Muscle layer of colon (tissue), 2 donors: ENCODE results near the gene ABCF2.

Experiments
- H3K27ac ChIP-seq: one replicate; pipeline ENCODE4 v1.7.0; 2013; ENCODE audit warnings: low read depth, mild to moderate bottlenecking, low read length, moderate library complexity
- H3K27me3 ChIP-seq, 2 donors: one replicate each; pipeline ENCODE4 v1.7.0; 2013; ENCODE audit warnings: low read length in 2 of 2, mild to moderate bottlenecking in 2 of 2; ENCODE audit not compliant: insufficient read depth in 2 of 2, control insufficient read depth in 1 of 2
- H3K36me3 ChIP-seq: one replicate; pipeline ENCODE4 v1.7.0; 2013; ENCODE audit warnings: mild to moderate bottlenecking, low read length; ENCODE audit not compliant: insufficient read depth
- H3K4me1 ChIP-seq: one replicate; pipeline ENCODE4 v1.7.0; 2013; ENCODE audit warnings: mild to moderate bottlenecking, low read length; ENCODE audit not compliant: insufficient read depth
- H3K4me3 ChIP-seq, 2 donors: one replicate each; pipeline ENCODE4 v1.7.0; 2013; ENCODE audit warnings: low read length in 2 of 2, low read depth in 1 of 2, mild to moderate bottlenecking in 1 of 2, moderate library complexity in 1 of 2
- H3K9ac ChIP-seq: one replicate; pipeline ENCODE4 v1.7.0; 2013; ENCODE audit warnings: low read length
- H3K9me3 ChIP-seq: one replicate; pipeline ENCODE4 v1.7.0; 2013; ENCODE audit warnings: mild to moderate bottlenecking, low read length
- donor health status: abdominal sarcoma.
- donor health status: Adenocarcinoma of cecum.

Gene ABCF2

GRCh38 chr7:151264615-151265014, 37.6 kb upstream of the ABCF2 start:
- no peaks in the 10 kb centered on the region for H3K36me3 ChIP-seq
- no peaks in the 10 kb centered on the region for H3K9me3 ChIP-seq
- no peak overlapping the region for H3K4me3 ChIP-seq
- H3K27ac ChIP-seq, result no peak overlapping the region
- no peak overlapping the region for H3K9ac ChIP-seq
- H3K4me1 ChIP-seq, result no peaks in the 10 kb centered on the region
- H3K27me3 ChIP-seq, result no peaks in the 10 kb centered on the region

DNA sequence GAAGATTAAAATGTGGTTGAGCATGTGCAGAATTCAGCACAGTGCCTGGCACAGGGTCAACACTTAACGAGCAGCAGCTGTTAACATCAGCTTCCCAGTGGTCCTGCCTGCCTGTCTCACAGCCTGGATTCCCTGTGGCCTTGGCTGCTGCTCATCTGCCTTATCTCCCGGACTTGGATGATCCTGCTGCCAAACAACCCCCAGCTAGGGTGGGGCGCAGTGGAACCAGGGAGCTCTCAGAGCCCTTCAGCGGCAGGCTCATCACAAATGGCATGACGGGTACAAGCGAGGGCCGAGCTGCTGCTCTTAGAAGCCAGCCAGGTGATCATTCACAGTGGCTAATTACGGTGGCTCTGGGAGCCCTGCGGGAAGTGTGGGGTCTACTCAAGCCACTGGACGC, 34.5 kb upstream of the ABCF2 start:
- no peak overlapping the region for H3K4me3 ChIP-seq
- no peak overlapping the region for H3K27ac ChIP-seq
- H3K36me3 ChIP-seq, result no peaks in the 10 kb centered on the region
- H3K4me1 ChIP-seq, result no peaks in the 10 kb centered on the region
- H3K27me3 ChIP-seq, result no peaks in the 10 kb centered on the region
- H3K9me3 ChIP-seq, result no peaks in the 10 kb centered on the region
- no peak overlapping the region for H3K9ac ChIP-seq

DNA sequence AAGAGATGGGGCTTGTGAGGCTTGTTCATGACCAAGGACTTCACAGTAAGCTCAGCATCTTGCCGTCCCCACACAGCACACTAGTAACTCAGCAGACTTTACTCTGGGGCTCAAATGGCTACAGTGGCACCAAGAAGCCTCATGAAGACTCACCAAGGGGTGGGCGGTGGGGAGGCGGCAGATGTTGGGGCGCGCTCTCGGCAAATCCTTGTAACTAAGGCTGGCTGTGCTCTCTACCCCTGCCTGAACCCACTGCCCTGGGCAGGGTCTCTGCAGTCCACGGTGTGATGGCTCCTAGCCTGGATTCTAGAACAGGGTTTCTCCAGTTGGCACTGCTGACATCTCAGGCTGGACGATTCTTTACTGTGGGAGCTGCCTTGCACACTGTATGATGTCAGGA, 33.9 kb upstream of the ABCF2 start:
- no peaks in the 10 kb centered on the region for H3K9me3 ChIP-seq

DNA sequence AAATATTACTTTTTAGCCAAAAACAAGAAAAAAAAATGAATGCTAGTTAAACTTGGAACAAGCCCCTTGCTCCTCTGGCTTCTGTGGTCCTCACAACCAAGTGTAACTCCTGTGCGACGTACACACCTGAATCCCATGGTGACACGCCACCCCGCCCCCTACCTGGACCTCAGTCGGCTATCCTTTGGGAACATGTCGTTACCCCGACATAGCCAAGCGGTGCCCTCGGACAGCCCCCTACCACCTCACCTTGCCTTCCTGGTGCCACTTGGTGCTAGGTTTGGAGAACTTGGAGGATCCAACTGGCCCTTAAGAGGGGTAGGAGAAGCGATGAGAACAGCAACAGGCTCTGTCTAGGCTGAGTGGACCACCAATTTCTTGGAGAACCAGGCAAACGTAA, 33.5 kb upstream of the ABCF2 start:
- Histone ChIP-seq H3K4me1 (no peaks in the 10 kb centered on the region), H3K9me3 (no peaks in the 10 kb centered on the region), H3K36me3 (no peaks in the 10 kb centered on the region), H3K27ac (no peak overlapping the region), H3K27me3 (no peaks in the 10 kb centered on the region), H3K4me3 (no peak overlapping the region), H3K9ac (no peak overlapping the region)

More for the DNA sequence above, 33.9 kb upstream of the ABCF2 start:
- no peaks in the 10 kb centered on the region for H3K36me3 ChIP-seq
- no peak overlapping the region for H3K27ac ChIP-seq
- H3K27me3 ChIP-seq, result no peaks in the 10 kb centered on the region
- H3K4me1 ChIP-seq, result no peaks in the 10 kb centered on the region
- H3K9ac ChIP-seq, result no peak overlapping the region
- no peak overlapping the region for H3K4me3 ChIP-seq

DNA sequence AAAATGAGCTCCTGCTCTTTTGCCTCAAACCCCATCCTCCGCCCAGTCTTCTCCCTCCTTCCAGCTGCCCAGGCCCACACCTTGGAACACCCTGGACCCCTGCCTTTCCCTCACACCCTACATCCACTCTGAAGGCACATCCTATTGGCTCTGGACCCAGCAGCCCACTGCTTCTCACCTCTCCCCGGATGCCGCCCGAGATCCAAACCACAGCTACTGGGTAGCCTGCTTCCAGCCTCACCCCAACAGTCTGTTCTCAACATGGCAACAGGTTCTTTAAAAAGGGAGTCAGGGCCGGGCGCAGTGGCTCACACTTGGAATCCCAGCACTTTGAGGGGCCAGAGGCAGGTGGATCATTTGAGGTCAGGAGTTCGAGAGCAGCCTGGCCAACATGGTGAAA, 31.0 kb upstream of the ABCF2 start:
- Histone ChIP-seq H3K27ac (no peak overlapping the region), H3K36me3 (no peaks in the 10 kb centered on the region)

DNA sequence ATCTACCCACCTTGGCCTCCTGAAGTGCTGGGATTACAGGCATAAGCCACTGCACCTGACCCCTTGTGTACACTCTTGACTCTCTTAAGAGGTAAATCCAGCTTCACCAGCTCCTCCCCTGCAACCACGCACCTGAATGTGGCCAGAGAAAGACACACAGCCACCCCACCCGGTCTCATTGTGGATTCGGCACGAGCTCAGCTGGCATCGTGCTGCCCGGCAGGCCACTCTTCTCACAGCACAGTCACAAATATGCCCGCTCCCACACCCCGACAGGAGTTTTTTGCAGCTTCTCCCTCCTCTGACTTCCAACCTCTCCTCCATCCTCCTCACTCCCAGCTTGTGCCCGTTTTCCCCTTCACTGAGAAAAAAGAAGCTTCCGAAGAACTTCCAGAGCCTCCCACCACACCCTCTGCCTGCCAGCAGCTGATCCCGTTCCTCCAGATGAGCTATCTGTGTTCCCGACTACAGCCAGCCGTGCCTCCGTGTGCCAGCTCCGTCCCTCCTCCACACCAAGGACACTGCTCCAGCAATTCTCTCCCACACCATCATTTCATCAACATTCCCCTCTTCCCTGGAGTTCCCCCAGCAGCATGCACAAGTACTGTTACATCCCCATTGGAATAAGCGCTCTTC, 29.5 kb upstream of the ABCF2 start:
- Histone ChIP-seq H3K9ac (no peak overlapping the region), H3K27ac (no peak overlapping the region), H3K4me3 (no peak overlapping the region), H3K4me1 (peaks cover 12% of the 10 kb centered on the region), H3K27me3 (no peaks in the 10 kb centered on the region), H3K9me3 (no peaks in the 10 kb centered on the region), H3K36me3 (no peaks in the 10 kb centered on the region)

More for the DNA sequence above, 31.0 kb upstream of the ABCF2 start:
- H3K9me3 ChIP-seq, result no peaks in the 10 kb centered on the region
- H3K9ac ChIP-seq, result no peak overlapping the region
- H3K4me3 ChIP-seq, result no peak overlapping the region
- no peaks in the 10 kb centered on the region for H3K27me3 ChIP-seq
- peaks cover 5% of the 10 kb centered on the region for H3K4me1 ChIP-seq

GRCh38 chr7:151255390-151255789, 28.4 kb upstream of the ABCF2 start:
- Histone ChIP-seq H3K27me3 (no peaks in the 10 kb centered on the region), H3K9me3 (no peaks in the 10 kb centered on the region), H3K27ac (no peak overlapping the region), H3K9ac (no peak overlapping the region), H3K4me1 (peaks cover 22% of the 10 kb centered on the region), H3K4me3 (no peak overlapping the region), H3K36me3 (no peaks in the 10 kb centered on the region)

GRCh38 chr7:151254851-151255250, 27.8 kb upstream of the ABCF2 start:
- Histone ChIP-seq H3K9ac (no peak overlapping the region), H3K9me3 (no peaks in the 10 kb centered on the region), H3K36me3 (no peaks in the 10 kb centered on the region), H3K27ac (no peak overlapping the region), H3K4me1 (peaks cover 27% of the 10 kb centered on the region), H3K4me3 (no peak overlapping the region), H3K27me3 (no peaks in the 10 kb centered on the region)

DNA sequence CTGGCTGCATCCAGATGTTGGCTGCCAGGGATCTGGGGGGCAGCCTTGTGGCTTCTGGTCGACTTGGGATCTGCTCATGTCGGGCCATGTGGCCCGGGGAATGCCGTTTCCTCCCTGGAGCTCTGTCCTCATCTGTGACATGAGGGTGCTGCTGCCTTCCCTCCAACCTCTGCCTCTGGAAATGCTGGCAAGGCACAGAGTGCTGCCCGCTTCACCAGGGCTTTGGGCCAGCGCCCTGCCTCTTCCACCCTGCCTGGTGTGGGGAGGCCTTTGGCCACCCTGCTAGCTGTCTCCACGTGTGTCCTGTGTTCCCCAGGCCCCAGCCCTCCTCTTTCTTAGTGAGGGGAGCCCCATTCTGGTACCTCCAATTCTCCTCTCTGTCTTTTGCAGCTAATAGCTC, 27.3 kb upstream of the ABCF2 start:
- Histone ChIP-seq H3K4me3 (no peak overlapping the region), H3K27ac (peak overlapping the region; percentile 75), H3K9me3 (no peaks in the 10 kb centered on the region), H3K9ac (no peak overlapping the region), H3K27me3 (no peaks in the 10 kb centered on the region), H3K4me1 (peaks cover 32% of the 10 kb centered on the region), H3K36me3 (no peaks in the 10 kb centered on the region)

DNA sequence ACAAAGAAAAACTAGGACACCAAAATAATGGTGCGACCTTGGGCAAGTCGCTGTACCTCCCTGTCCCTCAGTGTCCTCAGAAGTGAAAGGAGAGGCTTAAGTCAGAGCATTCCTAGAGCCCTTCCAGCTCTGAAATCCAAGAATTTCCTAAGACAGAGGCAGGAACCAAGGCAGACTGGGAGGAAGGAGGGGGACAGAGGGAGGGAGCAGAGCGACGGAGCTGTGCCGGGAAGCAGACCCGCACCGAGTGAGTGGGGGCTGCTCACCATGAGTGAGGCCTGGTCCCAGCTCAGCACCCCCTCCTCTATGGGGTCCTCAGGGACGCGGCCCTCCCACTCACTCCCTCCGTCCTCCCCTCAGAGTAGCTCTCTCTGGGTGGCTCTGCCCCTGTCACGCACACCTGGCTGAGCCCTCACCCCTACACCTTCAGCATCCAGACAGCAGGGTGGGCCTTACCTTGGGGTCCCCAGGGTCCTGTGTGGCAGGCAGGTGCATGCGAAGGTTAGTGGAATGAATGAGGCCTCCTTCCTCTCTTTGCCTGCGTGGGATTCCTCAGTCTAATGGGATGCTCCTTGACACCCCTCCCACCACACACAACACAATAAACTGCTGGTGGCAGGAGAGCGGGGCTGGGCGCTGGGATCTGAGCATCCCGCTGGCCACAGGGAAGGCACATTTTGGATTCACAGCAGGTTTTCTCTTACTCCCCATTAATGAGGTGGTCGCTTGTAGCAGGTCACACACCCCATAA, 26.1 kb upstream of the ABCF2 start:
- peak overlapping the region in 1 of 2 donors; percentile 81 for H3K4me3 ChIP-seq
- no peaks in the 10 kb centered on the region for H3K9me3 ChIP-seq
- peak overlapping the region; percentile 75 for H3K27ac ChIP-seq
- no peaks in the 10 kb centered on the region for H3K36me3 ChIP-seq
- H3K27me3 ChIP-seq, result no peaks in the 10 kb centered on the region
- H3K9ac ChIP-seq, result peak overlapping the region; percentile 86
- H3K4me1 ChIP-seq, result peaks cover 33% of the 10 kb centered on the region

DNA sequence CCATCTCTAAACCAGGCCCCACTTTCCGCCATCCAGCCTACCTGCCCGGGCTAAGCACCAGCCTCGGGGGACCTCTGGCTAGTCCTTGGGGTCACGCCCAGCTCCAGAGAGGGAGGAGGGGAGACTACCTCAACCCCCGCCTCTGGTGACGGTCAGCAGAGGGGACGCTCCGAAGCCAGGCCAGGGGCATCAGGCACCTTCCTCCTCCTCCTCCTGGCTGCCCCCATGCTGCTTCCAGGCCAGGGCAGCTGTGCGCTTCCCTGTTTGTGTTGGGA, 25.5 kb upstream of the ABCF2 start:
- Histone ChIP-seq H3K9me3 (no peaks in the 10 kb centered on the region), H3K27me3 (no peaks in the 10 kb centered on the region), H3K4me3 (peak overlapping the region; percentile 72 to 81), H3K27ac (peak overlapping the region; percentile 75), H3K4me1 (peaks cover 37% of the 10 kb centered on the region), H3K36me3 (no peaks in the 10 kb centered on the region), H3K9ac (peak overlapping the region; percentile 86)
